ENCODE data around the gene HLA-G. TPM values are rescaled to one million over a fixed set of nuclear protein-coding genes. Genes with fewer than 3 reads are reported as not detected.

The HLA-G gene
- total and polyA plus RNA-seq, 2 of the 4 experiments (the other 2 are of a cell fraction): not detected

- ChIA-PET CTCF (no interaction called here), POLR2A (ENCODE audit: unreplicated experiment) (no interaction called here)
- no peak for DNase-seq
- BruUV-seq (replicated peaks): no TSS peak
- H3K18ac ChIP-seq (ENCODE audit: low read depth, low read length): no peak overlapping the region
- no peak overlapping the region for H2BK15ac ChIP-seq (ENCODE audit: low read depth, low read length)
- H4K5ac ChIP-seq (ENCODE audit: low read depth, low read length): no peak overlapping the region
- H3K4ac ChIP-seq (ENCODE audit: low read depth, low read length): no peak overlapping the region
- dilution Hi-C loops (cut with HindIII; ENCODE audit: low sequenced_read_pairs, unreplicated experiment): no loop called here
- H2BK5ac ChIP-seq (ENCODE audit: low read depth, low read length, poor library complexity, severe bottlenecking): no peak overlapping the region
- no peak overlapping the region for H2AK5ac ChIP-seq (ENCODE audit: low read depth, low read length)
- H3K4me2 ChIP-seq (ENCODE audit: low read depth, low read length): no peak overlapping the region
- H4K20me1 ChIP-seq (ENCODE audit: insufficient read depth, low read length): no peaks in the 10 kb centered on the region
- H3K36me3 ChIP-seq (ENCODE audit: control insufficient read depth, insufficient read depth, low read length): no peaks in the 10 kb centered on the region
- H3K9me3 ChIP-seq (ENCODE audit: control insufficient read depth, insufficient read depth, low read length): 0 out of 2 replicates have a peak, but pooled peaks cover 2% of the 10 kb centered on the region
- H3K4me3 ChIP-seq (ENCODE audit: insufficient read depth, low read depth, low read length): no peak overlapping the region
- no peak for TF ChIP-seq MAFK (IDR thresholded peaks at IDR 0.05; ENCODE audit: low read depth, low read length)
- no peak overlapping the region for H3K56ac ChIP-seq (ENCODE audit: extremely low read depth, insufficient read depth, low read length)
- ATAC-seq (ENCODE audit: low read depth): no peak
- no peaks in the 10 kb centered on the region for H3K79me1 ChIP-seq (ENCODE audit: low read depth in 1 of 2, low read length in 2 of 2)
- no peaks in the 10 kb centered on the region for H3K9me1 ChIP-seq (ENCODE audit: insufficient read depth, low read length)
- no peak overlapping the region for H2AFZ ChIP-seq (replicated peaks; ENCODE audit: low read length, poor library complexity)
- no peak overlapping the region for H3K9ac ChIP-seq (ENCODE audit: low read depth, low read length)
- H2BK20ac ChIP-seq (ENCODE audit: low read depth, low read length): no peak overlapping the region
- H4K91ac ChIP-seq (ENCODE audit: insufficient read depth, low read depth, low read length): no peak overlapping the region
- H2BK120ac ChIP-seq (ENCODE audit: low read depth, low read length): no peak overlapping the region
- H3K4me1 ChIP-seq (ENCODE audit: control insufficient read depth, insufficient read depth, low read length): no peaks in the 10 kb centered on the region
- H4K8ac ChIP-seq (ENCODE audit: low read depth in 2 of 2, low read length in 2 of 2): no peak overlapping the region
- intact Hi-C loops (cut with micrococcal nuclease): no loop called here
- H3K23ac ChIP-seq (ENCODE audit: low read depth, low read length): no peak overlapping the region
- H3K14ac ChIP-seq (replicated peaks; ENCODE audit: low read depth, low read length): no peak overlapping the region
- peaks cover 20% of the 10 kb centered on the region for H3K27me3 ChIP-seq (ENCODE audit: control insufficient read depth, insufficient read depth, low read length)
- no peak overlapping the region for H2AK9ac ChIP-seq (replicated peaks; ENCODE audit: low read depth, low read length, poor library complexity)
- in situ Hi-C loops (cut with MboI; ENCODE audit: low sequenced_read_pairs): no loop called here
- no peak overlapping the region for H3K27ac ChIP-seq (ENCODE audit: insufficient read depth, low read length)
These were observed 3.5 kb upstream of the HLA-G start for GRCh38 chr6:29824144-29824543.

All from IMR-90 (cell line).